HG02973 (cell line): ENCODE measurements around the gene CERS6.
"Not testable (repeated sequence)": the region's sequence is repeated elsewhere in the genome, so short reads cannot be mapped to it uniquely, and the experiment has no call there.

Experiments
- ATAC-seq: cut with Tn5 transposase; IDR thresholded peaks from one replicate; pipeline ENCODE4 v1.9.1; 2021; ENCODE audit warnings: moderate library complexity; ENCODE audit not compliant: unreplicated experiment

Gene CERS6

GRCh38 chr2:168466834-168467565 is 10.9 kb downstream of the CERS6 start:
- ATAC-seq: no peak

- no peak for ATAC-seq
Measured at GRCh38 chr2:168467729-168468128, 11.7 kb downstream of the CERS6 start.

- no peak for ATAC-seq
Measured at GRCh38 chr2:168468354-168468753, 12.3 kb downstream of the CERS6 start.

- ATAC-seq: peak; percentile 62
Measured at GRCh38 chr2:168469281-168469988, 13.4 kb downstream of the CERS6 start.

- peak; percentile 31 for ATAC-seq
Measured at GRCh38 chr2:168470320-168471162, 14.5 kb downstream of the CERS6 start.

GRCh38 chr2:168471163-168471475 is 15.0 kb downstream of the CERS6 start:
- ATAC-seq: no peak

- no peak for ATAC-seq
Measured at GRCh38 chr2:168475636-168476035, 19.6 kb downstream of the CERS6 start.

- ATAC-seq: no peak
Measured at GRCh38 chr2:168478206-168478605, 22.1 kb downstream of the CERS6 start.

GRCh38 chr2:168480356-168480755 is 24.3 kb downstream of the CERS6 start:
- no peak for ATAC-seq

GRCh38 chr2:168480825-168481585 is 24.9 kb downstream of the CERS6 start:
- no peak for ATAC-seq

- ATAC-seq: no peak
Measured at GRCh38 chr2:168482269-168482668, 26.2 kb downstream of the CERS6 start.

- ATAC-seq: no peak
Measured at GRCh38 chr2:168482952-168483831, 27.1 kb downstream of the CERS6 start.

- ATAC-seq: no peak
Measured at GRCh38 chr2:168486477-168486876, 30.4 kb downstream of the CERS6 start.

- ATAC-seq: peak; percentile 93
Measured at GRCh38 chr2:168490015-168490874, 34.2 kb downstream of the CERS6 start.

- ATAC-seq: no peak
Measured at GRCh38 chr2:168490946-168491605, 35.0 kb downstream of the CERS6 start.

GRCh38 chr2:168491728-168492127 is 35.7 kb downstream of the CERS6 start:
- ATAC-seq: not testable (repeated sequence)

- not testable (repeated sequence) for ATAC-seq
Measured at GRCh38 chr2:168493219-168493618, 37.1 kb downstream of the CERS6 start.

GRCh38 chr2:168494190-168494711 is 38.2 kb downstream of the CERS6 start:
- ATAC-seq: no peak
